Measurements from ENCODE around the gene L3MBTL4.
"Not testable (repeated sequence)": the region's sequence is repeated elsewhere in the genome, so short reads cannot be mapped to it uniquely, and the experiment has no call there.

L3MBTL4 gene

GRCh38 chr18:6414723-6415417 is at the start of gene L3MBTL4:
Gene L3MBTL4 (minus strand): TSS chr18:6414911. CDS start chr18:6311625, 103,286 bp downstream.
- no peak for DNase-seq (ENCODE audit: low read depth in 1 of 2, low spot score in 1 of 2)

GRCh38 chr18:6452194-6452593 is 37.5 kb upstream of the L3MBTL4 start:
- DNase-seq (ENCODE audit: low read depth in 1 of 2, low spot score in 1 of 2), result no peak

GRCh38 chr18:6449213-6449612 is 34.5 kb upstream of the L3MBTL4 start:
- DNase-seq (ENCODE audit: low read depth in 1 of 2, low spot score in 1 of 2), result no peak

GRCh38 chr18:6444466-6445228 is 29.9 kb upstream of the L3MBTL4 start:
- no peak for DNase-seq (ENCODE audit: low read depth in 1 of 2, low spot score in 1 of 2)

GRCh38 chr18:6441200-6441599 is 26.5 kb upstream of the L3MBTL4 start:
- no peak for DNase-seq (ENCODE audit: low read depth in 1 of 2, low spot score in 1 of 2)

GRCh38 chr18:6437937-6438818 is 23.5 kb upstream of the L3MBTL4 start:
- DNase-seq (ENCODE audit: low read depth in 1 of 2, low spot score in 1 of 2), result no peak

GRCh38 chr18:6435731-6436130 is 21.0 kb upstream of the L3MBTL4 start:
- no peak for DNase-seq (ENCODE audit: low read depth in 1 of 2, low spot score in 1 of 2)

- no peak for DNase-seq (ENCODE audit: low read depth in 1 of 2, low spot score in 1 of 2)
Observed at GRCh38 chr18:6434987-6435709, 20.4 kb upstream of the L3MBTL4 start.

GRCh38 chr18:6434481-6434880 is 19.8 kb upstream of the L3MBTL4 start:
- no peak for DNase-seq (ENCODE audit: low read depth in 1 of 2, low spot score in 1 of 2)

- no peak for DNase-seq (ENCODE audit: low read depth in 1 of 2, low spot score in 1 of 2)
Observed at GRCh38 chr18:6431659-6432318, 17.1 kb upstream of the L3MBTL4 start.

GRCh38 chr18:6428851-6429395 is 14.2 kb upstream of the L3MBTL4 start:
- DNase-seq (ENCODE audit: low read depth in 1 of 2, low spot score in 1 of 2), result no peak

- DNase-seq (ENCODE audit: low read depth in 1 of 2, low spot score in 1 of 2), result no peak
Observed at GRCh38 chr18:6427286-6427685, 12.6 kb upstream of the L3MBTL4 start.

GRCh38 chr18:6423289-6423688 is 8.6 kb upstream of the L3MBTL4 start:
- no peak for DNase-seq (ENCODE audit: low read depth in 1 of 2, low spot score in 1 of 2)

GRCh38 chr18:6414118-6414722 is 491 bp downstream of the L3MBTL4 start:
- no peak for DNase-seq (ENCODE audit: low read depth in 1 of 2, low spot score in 1 of 2)

GRCh38 chr18:6413579-6414117 is 1.1 kb downstream of the L3MBTL4 start:
- DNase-seq (ENCODE audit: low read depth in 1 of 2, low spot score in 1 of 2), result no peak

GRCh38 chr18:6412933-6413472 is 1.7 kb downstream of the L3MBTL4 start:
- DNase-seq (ENCODE audit: low read depth in 1 of 2, low spot score in 1 of 2), result no peak

GRCh38 chr18:6411382-6411781 is 3.3 kb downstream of the L3MBTL4 start:
- no peak for DNase-seq (ENCODE audit: low read depth in 1 of 2, low spot score in 1 of 2)

- no peak for DNase-seq (ENCODE audit: low read depth in 1 of 2, low spot score in 1 of 2)
Observed at GRCh38 chr18:6409933-6410332, 4.8 kb downstream of the L3MBTL4 start.

GRCh38 chr18:6408543-6408942 is 6.2 kb downstream of the L3MBTL4 start:
- not testable (repeated sequence) for DNase-seq (ENCODE audit: low read depth in 1 of 2, low spot score in 1 of 2)
